HG03558 (cell line): ENCODE data around the gene CACNG6.

Source experiments
- ATAC-seq: cut with Tn5 transposase; IDR thresholded peaks from one replicate; pipeline ENCODE4 v1.9.1; 2021; ENCODE audit warnings: moderate number of reproducible peaks; ENCODE audit not compliant: unreplicated experiment; ENCODE audit errors: extremely low read depth

CACNG6 gene

DNA sequence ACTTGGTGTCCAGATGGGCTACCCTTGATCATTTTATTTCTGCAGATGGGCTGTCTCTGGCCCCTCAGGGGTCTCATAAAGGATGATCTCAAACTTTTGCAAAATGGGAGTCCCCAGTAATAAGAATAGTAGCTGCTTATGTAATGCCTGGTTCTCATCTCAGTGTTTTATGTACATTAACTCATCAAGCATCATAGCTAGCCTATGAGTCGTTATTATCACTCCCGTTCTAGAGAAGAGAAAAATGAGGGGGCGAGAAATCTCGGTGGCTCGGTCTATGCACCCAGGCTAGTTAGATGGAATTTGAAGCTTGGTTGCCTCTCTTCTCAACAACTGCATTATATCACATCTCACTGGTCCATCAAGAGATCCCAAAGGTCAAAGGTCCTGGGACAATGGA lies 3.4 kb downstream of the CACNG6 start:
- ATAC-seq, result no peak

DNA sequence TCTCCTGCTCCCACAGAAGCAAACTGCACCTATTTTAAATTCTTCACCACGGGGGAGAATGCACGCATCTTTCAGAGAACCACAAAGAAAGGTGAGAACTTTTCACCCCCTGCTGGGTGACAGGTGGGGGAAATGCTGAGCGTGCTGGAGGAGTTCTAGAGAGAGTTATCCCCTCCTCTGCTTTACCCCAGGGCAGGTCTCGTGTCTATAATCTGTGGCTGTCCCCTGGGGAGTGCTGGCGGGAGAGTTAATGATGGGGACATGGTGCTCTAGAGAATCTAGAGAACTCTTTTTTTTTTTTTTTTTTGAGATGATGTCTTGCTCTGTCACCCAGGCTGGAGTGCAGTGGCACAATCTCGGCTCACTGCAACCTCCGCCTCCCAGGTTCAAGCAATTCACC lies 6.8 kb downstream of the CACNG6 start:
- no peak for ATAC-seq

DNA sequence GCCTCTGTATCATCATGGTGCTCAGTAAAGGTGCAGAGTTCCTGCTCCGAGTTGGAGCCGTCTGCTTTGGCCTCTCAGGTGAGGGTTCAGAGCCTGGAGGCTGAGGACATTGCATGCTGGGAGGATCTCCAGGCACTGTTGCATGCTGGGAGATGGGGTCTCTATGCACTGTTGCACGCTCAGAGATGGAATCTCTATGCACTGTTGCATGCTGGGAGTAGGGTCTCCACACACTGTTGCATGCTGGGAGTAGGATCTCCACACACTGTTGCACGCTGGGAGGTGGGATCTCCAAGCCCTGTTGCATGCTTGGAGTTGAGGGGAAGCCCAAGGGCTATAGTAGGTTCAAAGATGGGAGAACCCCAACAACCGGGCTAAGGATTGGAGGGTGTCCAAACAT lies 8.3 kb downstream of the CACNG6 start:
- no peak for ATAC-seq

DNA sequence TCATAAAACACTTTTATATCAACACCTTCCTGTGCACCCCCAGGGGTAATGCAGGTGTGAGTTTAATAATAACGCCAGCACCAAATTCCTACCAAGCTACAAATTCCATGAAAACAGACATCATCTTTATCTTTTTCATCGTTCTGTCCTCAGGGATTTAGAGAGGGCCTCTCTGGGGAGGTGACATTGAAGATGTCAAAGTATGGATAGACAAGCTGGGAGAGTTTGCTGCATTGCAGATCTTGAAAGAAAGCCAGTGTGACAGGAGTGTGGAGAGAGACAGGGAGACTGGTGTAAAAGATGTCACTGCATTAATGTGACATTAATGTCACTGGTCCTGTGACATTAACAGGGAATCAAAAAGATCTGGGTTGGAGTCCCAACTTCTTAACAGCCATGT lies 10.1 kb downstream of the CACNG6 start:
- ATAC-seq, result no peak

DNA sequence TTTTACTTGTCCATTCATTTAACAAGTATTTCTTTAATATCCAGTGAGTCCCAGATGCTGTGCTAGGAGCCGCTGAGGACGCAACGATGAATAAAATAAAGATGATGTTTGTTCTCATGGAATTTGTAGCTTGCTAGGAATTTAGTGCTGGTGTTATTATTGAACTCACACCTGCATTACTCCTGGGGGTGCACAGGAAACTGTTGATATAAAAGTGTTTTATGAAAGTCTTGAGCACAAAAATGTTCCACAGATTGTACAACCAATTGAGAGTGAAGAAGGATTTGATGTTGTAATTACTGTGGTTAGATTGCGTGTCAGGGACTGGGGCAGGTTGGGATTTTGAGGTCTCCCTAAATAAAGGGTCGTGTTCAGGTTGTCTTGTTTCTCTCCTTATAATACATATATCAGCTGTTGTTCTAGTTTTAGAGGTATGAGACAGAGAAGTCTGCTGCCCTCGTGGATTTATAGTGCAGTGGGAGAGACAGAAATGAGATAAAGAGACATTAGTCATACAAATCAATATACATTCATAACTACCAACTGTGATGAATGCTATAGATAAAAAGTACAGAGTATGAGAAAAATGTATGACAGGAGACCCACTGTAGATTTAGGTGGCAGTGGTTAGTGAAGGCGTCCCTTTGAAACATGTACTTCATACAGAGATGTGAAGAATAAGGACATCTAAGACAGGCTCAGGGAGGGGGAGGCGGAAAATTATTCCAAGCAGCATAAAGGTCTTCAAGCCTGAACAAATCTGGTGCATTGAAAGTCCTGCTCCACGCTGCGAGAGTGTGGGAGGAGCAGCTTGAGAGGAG lies 11.3 kb downstream of the CACNG6 start:
- ATAC-seq, result no peak

DNA sequence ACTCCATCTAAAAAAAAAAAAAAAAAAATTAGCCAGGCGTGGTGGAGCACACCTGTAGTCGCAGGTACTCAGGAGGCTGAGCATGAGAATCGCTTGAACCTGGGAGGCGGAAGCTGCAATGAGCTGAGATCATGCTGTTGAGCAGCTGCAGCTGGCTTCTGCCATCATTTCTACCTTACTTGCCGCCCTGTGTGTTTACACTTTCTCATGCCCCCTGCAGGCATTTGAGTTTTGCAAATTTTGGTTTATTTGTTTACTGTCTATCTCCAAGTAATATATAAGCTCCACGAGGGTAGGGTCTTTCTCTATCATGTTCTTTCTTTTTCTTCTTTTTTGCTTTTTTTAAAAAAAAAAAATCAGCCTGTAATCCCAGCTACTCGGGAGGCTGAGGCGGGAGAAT lies 18.0 kb downstream of the CACNG6 start:
- ATAC-seq, result no peak

DNA sequence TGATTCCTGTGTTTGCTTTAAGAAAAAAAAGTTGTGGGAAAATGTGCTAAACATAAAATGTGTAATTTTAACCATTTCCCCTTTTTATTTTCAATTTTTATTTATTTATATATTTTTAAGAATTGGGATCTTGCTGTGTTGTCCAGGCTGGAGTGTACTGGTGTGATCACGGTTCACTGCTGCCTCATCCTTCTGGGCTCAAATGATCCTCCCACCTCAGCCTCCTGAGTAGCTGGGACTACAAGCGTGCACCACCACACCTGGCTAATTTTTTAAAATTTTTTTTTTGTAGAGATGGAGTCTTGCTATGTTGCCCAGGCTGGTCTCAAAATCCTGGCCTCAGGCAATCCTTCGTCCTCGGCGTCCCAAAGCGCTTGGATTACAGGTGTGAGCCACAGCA lies 19.0 kb downstream of the CACNG6 start:
- no peak for ATAC-seq

DNA sequence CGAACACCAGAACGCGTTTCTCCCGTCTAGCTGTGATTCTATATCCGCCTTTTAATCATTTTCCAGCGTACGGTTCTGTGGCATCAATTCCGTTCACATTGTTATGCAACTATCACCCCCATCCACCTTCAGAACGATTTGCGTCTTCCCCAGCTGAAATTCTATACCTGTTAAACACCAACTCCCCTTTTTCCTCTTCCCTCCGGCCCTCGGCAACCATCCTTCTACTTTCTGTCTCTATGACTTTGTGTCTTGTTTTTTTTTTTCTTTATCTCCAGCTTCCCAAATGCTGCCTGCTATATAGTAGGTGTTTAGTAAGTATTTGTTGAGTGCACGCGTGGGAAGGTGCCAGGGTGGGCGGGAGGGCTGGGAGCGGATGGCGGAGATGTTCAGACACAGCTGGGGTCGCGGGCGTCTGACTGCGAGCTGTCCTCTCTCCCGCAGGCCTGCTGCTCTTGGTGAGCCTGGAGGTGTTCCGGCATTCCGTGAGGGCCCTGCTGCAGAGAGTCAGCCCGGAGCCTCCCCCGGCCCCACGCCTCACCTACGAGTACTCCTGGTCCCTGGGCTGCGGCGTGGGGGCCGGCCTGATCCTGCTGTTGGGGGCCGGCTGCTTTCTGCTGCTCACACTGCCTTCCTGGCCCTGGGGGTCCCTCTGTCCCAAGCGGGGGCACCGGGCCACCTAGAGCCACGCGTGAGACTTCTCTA lies 20.2 kb downstream of the CACNG6 start:
- no peak for ATAC-seq

DNA sequence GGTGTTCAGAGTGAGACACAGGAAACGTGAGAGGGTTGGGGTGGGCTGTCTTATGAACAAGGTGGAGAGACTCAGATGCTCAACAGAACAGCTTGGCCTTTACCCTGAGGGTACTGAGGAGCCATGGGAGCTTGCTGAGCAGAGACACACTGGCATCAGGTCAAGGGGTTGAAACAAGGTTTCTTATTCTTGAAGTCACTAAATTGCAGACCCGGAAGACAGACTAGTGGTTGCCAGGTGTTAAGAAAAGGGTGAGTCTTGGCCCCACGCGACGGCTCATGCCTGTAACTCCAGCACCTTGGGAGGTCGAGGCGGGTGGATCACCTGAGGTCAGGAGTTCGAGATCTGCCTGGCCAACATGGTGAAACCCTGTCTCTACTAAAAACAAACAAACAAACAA lies 22.4 kb downstream of the CACNG6 start:
- ATAC-seq, result no peak

DNA sequence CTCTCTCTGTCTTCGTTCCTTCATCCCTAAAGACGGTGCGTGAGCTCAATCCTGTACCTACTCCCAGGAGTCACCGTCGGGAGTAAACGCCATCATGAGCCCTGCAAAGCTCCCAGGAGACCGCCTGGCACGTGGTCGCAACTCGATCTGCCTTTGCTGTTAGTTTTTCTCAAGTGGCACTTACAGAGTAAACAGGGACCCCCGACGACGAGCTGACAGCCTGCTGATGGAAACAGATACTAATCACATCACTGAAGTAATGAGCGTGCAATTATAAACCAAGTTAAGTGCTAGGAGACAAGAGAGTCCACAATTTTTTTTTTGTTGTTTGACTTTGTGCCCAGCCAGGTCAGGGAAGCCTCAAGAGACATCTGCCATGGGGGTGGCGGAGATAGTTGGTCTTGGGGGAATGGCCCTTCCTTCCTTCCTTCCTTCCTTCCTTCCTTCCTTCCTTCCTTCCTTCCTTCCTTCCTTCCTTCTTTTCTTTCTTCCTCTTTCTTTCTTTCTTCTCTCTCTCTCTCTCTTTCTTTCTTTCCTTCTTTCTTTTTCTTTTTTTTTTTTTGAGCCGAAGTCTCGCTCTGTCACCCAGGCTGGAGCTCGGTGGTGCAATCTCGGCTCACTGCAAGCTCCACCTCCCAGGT lies 23.6 kb downstream of the CACNG6 start:
- no peak for ATAC-seq

DNA sequence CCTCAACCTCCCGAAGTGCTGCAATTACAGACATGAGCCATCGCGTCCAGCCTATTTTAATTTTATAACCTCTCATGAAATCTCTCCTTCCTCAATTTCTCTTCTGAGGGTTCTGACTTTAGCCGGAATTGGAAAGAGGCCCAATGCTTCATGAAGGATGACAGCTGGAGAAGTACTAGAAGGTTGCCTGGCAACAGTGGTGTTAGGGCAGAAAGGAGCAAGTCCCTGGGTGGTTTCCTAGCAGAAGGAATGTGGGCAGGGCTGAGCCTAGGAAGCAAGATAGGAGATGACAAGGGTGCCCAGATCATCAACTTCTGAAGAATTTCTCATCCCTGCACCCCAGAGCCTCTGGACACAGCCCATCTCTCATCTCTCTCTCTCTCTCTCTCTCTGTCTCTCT lies 25.8 kb downstream of the CACNG6 start:
- ATAC-seq, result no peak

DNA sequence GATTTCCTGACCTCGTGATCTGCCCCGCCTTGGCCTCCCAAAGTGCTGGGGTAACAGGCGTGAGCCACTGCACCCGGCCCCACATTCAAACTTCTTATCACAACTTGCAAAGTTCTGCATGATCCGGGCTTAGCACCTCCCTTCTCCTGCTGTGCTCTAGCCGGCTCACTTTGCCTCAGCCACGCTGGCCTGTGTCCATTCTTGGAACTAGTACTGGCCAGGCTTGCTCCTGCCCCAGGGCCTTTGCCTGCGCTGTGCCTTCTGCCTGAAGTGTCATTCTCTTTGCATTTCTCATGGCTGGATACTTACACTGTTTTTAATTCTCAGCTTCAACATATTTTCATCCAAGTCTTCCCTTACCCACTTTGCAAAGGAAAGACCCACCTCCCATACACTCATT lies 29.9 kb downstream of the CACNG6 start:
- ATAC-seq, result no peak

DNA sequence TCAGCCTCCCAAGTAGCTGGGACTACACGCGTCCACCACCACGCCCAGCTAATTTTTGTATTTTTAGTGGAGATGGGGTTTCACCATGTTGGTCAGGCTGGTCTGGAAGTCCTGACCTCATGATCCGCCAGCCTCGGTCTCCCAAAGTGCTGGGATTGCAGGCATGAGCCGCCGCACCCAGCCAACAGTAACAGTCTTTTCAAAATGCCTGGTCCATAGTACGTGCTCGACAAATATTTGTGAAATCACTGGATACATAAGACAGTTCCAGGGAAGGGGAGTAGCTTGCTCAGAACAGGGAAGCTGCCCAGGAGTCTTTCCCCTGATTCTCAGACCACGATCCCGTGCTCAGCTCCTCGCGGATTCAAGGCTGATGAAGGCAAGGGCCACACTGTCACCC lies 30.5 kb downstream of the CACNG6 start:
- no peak for ATAC-seq

DNA sequence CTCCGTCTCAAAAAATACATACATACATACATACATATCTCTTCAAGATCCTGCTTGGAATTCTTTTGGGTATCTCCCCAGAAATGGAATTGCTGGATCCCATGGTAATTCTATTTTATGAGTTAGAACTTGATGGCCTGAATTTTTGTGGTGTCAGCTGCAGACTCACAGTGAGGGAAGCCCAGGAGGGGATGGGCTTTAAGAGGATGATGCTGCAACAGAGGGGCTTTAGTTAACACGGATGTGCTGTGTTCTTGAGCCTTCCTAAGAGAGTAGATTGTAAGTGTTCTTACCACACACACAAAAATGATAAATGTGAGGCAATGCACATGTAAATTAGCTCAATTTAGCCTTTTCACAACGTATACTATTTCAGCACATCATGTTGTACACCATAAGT lies 31.8 kb downstream of the CACNG6 start:
- ATAC-seq, result no peak

DNA sequence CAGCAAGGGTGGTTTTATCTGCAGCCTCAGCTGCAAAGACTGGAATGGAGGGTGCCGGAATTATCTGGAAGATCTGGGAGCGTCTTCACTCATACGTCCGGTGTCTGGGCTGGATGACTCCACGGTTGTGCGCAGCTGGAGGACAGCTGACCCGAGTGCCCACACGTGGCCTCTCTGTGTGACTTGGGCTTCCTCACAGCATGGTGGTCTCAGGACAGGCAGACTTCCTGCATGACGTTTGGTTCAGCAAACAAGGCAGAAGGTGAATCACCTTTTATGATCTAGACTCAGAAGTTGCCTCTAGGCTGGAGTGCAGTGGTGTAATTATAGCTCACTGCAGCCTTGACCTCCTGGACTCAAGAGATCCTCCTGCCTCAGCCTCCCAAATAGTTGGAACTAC lies 33.2 kb downstream of the CACNG6 start:
- no peak for ATAC-seq

DNA sequence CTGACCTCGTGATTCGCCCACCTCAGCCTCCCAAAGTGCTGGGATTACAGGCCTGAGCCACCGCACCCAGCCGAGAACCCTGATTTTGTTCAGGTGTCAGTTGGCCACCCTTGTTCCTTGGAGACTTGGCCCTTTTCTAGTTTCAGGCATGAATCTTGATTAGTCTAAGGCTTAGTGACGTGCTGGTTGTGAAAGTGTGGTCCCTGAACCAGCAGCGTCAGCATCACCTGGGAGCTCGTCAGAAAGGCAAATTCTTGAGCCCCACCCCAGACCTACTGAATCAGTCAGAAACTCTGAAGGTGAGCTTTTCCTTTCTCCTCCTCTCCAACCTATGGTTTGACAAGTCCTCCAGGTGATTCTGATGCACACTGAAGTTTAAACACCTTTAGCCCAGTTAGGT lies 35.2 kb downstream of the CACNG6 start:
- ATAC-seq, result no peak

DNA sequence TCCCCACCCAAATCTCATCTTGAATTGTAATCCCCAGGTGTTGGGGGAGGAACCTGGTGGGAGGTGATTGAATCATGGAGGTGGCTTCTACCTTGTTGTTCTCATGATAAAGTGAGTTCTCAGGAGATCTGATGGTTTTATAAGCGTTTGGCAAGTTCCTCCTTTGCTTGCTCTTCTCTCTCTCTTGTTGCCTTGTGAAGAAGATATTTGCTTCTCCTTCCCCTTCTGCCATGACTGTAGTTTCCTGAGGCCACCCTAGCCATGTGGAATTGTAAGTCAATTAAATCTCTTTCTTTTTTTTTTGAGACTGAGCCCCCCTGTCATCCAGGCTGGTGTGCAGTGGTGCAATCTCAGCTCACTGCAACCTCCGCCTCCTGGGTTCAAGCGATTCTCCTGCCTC lies 37.9 kb downstream of the CACNG6 start:
- no peak for ATAC-seq

DNA sequence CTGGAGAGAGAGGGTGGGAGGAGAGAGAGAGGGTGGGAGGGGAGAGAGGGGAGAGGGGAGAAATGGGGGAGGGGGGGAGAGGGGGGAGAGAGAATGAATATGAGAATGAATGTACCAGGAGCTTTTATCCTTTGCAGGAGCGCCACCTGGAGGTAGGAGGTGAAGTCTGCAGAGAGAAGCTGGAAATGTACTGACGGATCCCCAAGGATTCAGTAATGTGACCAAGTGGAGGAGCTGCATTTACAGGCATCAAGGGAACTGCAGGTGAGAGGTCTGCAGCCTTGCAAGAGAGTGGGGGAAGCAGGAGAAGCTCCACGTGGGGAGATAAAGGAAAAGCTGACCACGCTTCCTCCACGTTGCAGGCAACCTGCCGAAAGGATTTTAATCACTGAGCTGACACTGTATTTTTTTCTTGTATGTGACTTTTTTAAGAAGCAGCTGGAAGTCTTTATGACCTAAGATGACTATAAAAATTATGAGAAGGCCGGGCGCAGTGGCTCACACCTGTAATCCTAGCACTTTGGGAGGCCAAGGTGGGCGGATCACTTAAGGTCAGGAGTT lies 38.6 kb downstream of the CACNG6 start:
- ATAC-seq, result no peak

DNA sequence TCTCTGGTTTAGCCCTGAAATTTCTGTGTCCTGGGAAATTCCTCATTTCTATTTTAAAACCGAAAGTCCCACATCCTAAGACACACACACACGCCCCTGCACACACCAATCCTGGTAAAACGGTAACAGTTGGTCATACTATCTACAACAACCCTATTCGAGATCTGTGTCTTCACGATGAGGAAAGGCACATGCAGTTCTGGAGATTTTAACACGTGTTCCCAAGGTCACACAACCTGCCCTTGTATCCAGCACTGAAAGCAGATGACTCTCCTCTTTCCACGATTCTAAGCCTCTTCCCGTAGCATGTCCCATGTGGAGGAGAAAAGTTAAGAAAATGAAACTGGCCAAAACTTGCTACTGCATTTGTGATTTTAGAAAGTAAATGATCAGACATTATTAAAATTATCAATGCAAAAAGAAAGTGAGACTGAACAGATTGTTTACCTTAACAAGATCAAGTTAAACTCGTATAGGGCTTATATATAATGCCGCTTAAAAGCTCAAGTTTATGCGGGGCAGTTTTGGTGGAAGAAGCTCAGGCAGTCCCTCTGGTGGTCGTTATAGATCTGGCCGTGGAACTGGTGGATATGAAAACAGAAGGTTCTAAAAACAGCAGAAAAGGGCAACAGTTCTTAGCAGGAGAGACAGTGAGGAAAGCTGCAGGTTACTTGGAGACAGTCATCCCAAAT lies 39.6 kb downstream of the CACNG6 start:
- no peak for ATAC-seq
